ENCODE data around the gene RANBP2.
"Not testable (repeated sequence)": the region's sequence is repeated elsewhere in the genome, so short reads cannot be mapped to it uniquely, and the experiment has no call there.

DNA sequence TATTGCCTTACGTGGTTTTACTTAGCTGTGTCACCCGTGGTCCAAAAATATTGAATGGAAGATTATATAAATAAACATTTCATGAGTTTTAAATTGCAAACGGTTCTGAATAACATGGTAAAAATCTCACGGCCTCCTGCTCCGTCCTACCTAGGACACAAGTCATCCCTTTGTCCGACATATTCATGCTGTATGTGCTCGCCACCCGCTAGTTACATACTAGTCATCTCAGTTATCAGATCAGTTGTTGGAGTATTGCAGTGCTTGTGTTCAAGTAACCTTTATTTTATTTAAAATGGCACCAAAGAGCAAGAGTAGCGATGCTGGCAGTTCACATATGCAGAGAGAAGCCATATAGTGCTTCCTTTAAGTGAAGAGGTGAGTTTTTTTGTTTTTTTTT lies 6.8 kb downstream of the RANBP2 start:
- TF ChIP-seq ZNF8 (CRISPR knock-in tag; IDR thresholded peaks at IDR 0.05); ZC3H10 (CRISPR knock-in tag; IDR thresholded peaks at IDR 0.05); ARNTL (CRISPR knock-in tag; IDR thresholded peaks at IDR 0.05; ENCODE audit: borderline replicate concordance, low read depth); TOX (CRISPR knock-in tag; IDR thresholded peaks at IDR 0.05; ENCODE audit: borderline replicate concordance); CSDC2 (CRISPR knock-in tag; IDR thresholded peaks at IDR 0.05); BACH2 (CRISPR knock-in tag; IDR thresholded peaks at IDR 0.05; ENCODE audit: borderline replicate concordance); PATZ1 (CRISPR knock-in tag; IDR thresholded peaks at IDR 0.05; ENCODE audit: borderline replicate concordance); RARB (CRISPR knock-in tag; IDR thresholded peaks at IDR 0.05); ESRRG (CRISPR knock-in tag; IDR thresholded peaks at IDR 0.05); PPARA (CRISPR knock-in tag; IDR thresholded peaks at IDR 0.05; ENCODE audit: borderline replicate concordance): not testable (repeated sequence)

All from SK-N-SH treated with all-trans-retinoic acid at 6 μM for 48 hours (cell line).